ENCODE results near the gene CABP1. TPM values are rescaled to one million over a fixed set of nuclear protein-coding genes. Genes with fewer than 3 reads are reported as not detected.

Gene CABP1
- total and polyA plus RNA-seq, 9 donors: 0.33 to 2.6 (median 0.82) TPM; not detected in 1

DNA sequence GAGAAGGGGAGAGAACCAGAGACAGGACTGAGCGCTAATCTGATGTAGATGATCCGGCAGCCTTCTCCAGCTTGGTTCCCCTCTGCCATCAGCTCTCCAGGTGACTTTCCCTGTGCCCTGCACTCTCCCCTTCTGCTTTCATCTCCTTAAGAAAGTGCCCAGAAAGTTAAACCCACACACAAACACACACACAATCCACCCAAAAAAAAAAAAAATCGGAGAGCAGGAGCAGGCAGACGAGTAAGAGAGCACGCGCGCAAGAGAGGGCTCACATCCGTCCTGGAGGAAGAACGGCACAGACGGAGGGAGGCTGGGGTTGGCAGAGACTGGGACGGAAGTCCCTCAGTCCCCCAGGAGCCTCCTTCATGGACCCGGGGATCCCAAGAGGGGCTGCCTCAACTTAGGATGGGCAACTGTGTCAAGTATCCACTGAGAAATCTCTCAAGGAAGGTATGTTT lies 9.8 kb downstream of the CABP1 start:
- H3K9me3 ChIP-seq: no peaks in the 10 kb centered on the region
- intact Hi-C loops (cut with DNase I): no loop called here
- no peaks in the 10 kb centered on the region for H3K27me3 ChIP-seq
- TF ChIP-seq EP300 (IDR thresholded peaks at IDR 0.05): no peak
- no peak for TF ChIP-seq POLR2A (IDR thresholded peaks at IDR 0.05)
- TF ChIP-seq, protein P1, sequence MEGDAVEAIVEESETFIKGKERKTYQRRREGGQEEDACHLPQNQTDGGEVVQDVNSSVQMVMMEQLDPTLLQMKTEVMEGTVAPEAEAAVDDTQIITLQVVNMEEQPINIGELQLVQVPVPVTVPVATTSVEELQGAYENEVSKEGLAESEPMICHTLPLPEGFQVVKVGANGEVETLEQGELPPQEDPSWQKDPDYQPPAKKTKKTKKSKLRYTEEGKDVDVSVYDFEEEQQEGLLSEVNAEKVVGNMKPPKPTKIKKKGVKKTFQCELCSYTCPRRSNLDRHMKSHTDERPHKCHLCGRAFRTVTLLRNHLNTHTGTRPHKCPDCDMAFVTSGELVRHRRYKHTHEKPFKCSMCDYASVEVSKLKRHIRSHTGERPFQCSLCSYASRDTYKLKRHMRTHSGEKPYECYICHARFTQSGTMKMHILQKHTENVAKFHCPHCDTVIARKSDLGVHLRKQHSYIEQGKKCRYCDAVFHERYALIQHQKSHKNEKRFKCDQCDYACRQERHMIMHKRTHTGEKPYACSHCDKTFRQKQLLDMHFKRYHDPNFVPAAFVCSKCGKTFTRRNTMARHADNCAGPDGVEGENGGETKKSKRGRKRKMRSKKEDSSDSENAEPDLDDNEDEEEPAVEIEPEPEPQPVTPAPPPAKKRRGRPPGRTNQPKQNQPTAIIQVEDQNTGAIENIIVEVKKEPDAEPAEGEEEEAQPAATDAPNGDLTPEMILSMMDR (IDR thresholded peaks at IDR 0.05): no peak
- DNase-seq: no peak
- 56 to 69% (median 65%) methylated on average over 12 of the region's 12 CpGs for WGBS, 3 donors
- no peak overlapping the region for H3K4me3 ChIP-seq
- H3K27ac ChIP-seq: no peak overlapping the region
- no peaks in the 10 kb centered on the region for H3K36me3 ChIP-seq
- H3K4me1 ChIP-seq (ENCODE audit: insufficient read depth): no peaks in the 10 kb centered on the region

DNA sequence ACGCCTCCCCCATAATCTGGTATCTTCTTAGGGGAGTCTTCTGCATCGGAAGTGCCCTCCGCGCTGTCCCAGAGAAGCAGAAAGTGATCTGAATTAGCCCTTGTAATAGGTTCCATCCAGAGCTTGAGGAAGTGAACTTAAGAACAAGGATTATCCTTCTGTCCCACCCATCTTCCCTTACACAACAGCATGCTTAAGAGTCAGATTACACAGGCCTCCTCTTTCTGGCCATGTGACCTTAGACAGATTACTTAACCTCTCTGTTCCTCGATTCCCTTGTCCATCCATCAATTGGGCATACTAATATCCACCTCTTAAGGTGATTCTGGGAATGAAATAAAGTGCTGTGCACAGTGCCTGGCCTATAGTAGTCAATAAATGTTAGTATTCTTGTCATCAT lies 11.4 kb downstream of the CABP1 start:
- H3K4me1 ChIP-seq (ENCODE audit: insufficient read depth): no peaks in the 10 kb centered on the region
- intact Hi-C loops (cut with DNase I): no loop called here
- H3K4me3 ChIP-seq: no peak overlapping the region
- WGBS, 3 donors: 21 to 24% (median 24%) methylated on average over 5 of the region's 5 CpGs
- TF ChIP-seq POLR2A (IDR thresholded peaks at IDR 0.05): no peak
- TF ChIP-seq, protein P1 (IDR thresholded peaks at IDR 0.05): no peak
- no peak for TF ChIP-seq EP300 (IDR thresholded peaks at IDR 0.05)
- H3K9me3 ChIP-seq: no peaks in the 10 kb centered on the region
- no peaks in the 10 kb centered on the region for H3K36me3 ChIP-seq
- no peak for DNase-seq
- H3K27ac ChIP-seq: no peak overlapping the region
- H3K27me3 ChIP-seq: no peaks in the 10 kb centered on the region

DNA sequence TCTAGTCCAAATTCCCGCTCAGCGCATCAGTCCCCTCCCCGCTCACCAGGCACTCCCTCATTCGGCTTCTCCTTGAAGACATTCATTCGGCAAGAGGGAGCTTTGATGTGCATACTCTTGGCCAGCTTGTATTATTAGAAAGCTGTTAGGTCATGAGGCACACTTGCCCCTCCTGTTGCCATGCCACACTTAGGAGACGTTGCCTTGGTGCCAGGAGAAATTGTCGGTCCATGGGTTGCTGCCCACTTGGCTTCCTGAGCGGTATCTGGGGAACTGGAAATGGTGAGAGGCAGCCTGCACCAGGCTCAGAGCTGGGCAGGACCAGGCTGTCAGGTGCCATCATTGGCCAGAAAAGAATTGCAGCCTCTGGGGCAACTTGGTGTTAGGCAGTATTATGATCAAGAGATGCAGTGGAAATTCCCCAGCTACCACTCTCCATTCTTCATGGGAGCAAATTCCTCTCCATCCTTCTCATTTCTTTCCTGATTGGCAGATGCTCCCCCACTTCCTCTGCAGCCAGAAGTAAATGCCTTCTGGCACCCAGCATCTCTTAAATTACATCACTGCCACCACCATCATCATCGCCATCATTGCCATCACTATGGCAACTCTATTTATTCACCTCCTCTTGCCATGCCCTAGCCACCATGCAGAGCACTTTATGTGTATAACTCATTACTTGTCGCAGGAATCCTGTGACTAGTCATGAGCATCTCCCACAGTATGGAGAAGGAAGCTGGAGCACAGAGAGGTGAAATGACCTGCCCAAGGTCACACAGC lies 12.4 kb downstream of the CABP1 start:
- Histone ChIP-seq H3K27ac (no peak overlapping the region), H3K9me3 (no peaks in the 10 kb centered on the region), H3K4me1 (ENCODE audit: insufficient read depth) (no peaks in the 10 kb centered on the region), H3K4me3 (no peak overlapping the region), H3K36me3 (no peaks in the 10 kb centered on the region), H3K27me3 (no peaks in the 10 kb centered on the region)
- TF ChIP-seq, protein P1 (IDR thresholded peaks at IDR 0.05): no peak
- no peak for TF ChIP-seq POLR2A (IDR thresholded peaks at IDR 0.05)
- no peak for TF ChIP-seq EP300 (IDR thresholded peaks at IDR 0.05)
- 39 to 47% (median 42%) methylated on average over 10 of the region's 10 CpGs for WGBS, 3 donors
- intact Hi-C loops (cut with DNase I): no loop called here
- no peak for DNase-seq

DNA sequence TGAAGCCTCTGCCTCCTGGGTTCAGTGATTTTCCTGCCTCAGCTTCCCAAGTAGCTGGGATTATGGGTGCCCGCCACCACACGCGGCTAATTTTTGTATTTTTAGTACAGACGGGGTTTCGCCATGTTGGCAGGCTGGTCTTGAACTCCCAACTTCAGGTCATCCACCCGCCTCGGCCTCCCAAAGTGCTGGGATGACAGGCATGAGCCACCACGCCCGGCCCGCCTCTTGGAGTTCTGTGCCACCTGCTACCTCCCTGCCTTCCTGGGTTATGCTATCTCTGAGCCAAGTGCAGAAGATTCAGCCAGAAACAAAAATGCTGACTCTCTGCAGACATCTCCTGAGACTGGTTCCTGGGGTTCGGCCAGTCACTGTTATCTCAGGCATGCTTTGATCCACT lies 13.2 kb downstream of the CABP1 start:
- TF ChIP-seq EP300 (IDR thresholded peaks at IDR 0.05) (no peak), POLR2A (IDR thresholded peaks at IDR 0.05) (no peak)
- TF ChIP-seq, protein P1 (IDR thresholded peaks at IDR 0.05): no peak
- WGBS, 3 donors: 80 to 87% (median 84%) methylated on average over 11 of the region's 11 CpGs
- no peak for DNase-seq
- no peaks in the 10 kb centered on the region for H3K36me3 ChIP-seq
- H3K4me3 ChIP-seq: no peak overlapping the region
- no peaks in the 10 kb centered on the region for H3K4me1 ChIP-seq (ENCODE audit: insufficient read depth)
- H3K27me3 ChIP-seq: no peaks in the 10 kb centered on the region
- H3K9me3 ChIP-seq: no peaks in the 10 kb centered on the region
- no peak overlapping the region for H3K27ac ChIP-seq
- intact Hi-C loops (cut with DNase I): no loop called here
